Germinal center (tissue), 1 donor: ENCODE measurements around the gene NRBF2.
"Not testable (repeated sequence)": the region's sequence is repeated elsewhere in the genome, so short reads cannot be mapped to it uniquely, and the experiment has no call there.

Experiments used
- DNase-seq: peaks from one replicate; pipeline ENCODE4 v3.0.0; 2012; ENCODE audit warnings: mixed read lengths, low spot score

Gene NRBF2

DNA sequence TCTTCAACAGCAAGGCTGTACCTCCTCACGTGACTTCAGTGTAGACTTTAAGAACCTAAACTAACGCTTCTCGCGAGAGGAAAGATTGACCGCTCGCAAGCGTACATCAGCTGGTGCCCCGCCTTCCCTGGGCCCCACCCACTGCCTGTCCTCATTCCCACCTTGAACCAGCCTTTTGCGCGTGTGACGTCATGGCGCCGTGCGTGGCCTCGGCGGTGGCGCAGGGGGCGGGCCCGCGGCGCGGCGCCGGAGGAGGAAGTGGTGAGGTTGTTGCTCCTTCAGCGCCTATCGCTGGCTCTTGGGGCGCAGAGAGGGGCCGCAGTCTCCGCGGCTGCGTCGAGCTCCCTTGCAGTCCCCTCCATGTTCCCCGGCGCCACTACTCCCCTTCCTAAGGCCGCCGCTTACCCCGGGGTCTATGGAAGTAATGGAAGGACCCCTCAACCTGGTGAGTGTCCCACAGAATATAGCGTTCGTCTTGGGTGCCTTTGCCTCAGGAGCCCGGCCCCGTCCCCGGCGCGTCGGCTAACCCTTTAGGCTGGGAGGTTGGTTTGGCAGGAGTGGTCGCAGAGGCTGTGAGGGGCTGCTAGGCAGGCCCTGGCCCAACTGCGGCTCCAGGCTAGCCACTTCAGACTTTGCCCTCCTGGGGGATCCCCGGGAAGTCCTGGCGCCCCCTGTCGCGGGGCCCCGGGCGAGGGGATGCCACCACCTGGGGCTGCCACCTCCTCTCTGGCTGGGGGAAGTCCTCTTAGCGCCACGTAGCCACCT is at the start of gene NRBF2:
TSS of gene NRBF2 (plus strand) at position 273 of the 765 bp plus-strand sequence. CDS start at position 416, 143 bp downstream.
- peak; percentile 92 for DNase-seq

DNA sequence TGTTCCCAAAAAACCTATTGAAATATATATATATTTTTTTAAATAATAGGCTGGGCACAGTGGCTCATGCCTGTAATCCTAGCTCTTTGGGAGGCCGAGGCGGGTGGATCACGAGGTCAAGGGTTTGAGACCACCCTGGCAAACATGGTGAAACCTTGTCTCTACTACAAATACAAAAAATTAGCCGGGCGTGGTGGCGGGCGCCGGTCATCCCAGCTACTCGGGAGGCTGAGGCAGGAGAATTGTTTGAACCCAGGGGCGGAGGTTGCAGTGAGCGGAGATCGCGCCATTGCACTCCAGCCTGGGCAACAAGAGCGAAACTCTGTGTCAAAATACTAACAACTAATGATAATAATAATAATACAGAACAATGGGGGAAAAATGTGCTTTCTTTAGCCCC is 49.7 kb upstream of the NRBF2 start:
- DNase-seq = not testable (repeated sequence)

DNA sequence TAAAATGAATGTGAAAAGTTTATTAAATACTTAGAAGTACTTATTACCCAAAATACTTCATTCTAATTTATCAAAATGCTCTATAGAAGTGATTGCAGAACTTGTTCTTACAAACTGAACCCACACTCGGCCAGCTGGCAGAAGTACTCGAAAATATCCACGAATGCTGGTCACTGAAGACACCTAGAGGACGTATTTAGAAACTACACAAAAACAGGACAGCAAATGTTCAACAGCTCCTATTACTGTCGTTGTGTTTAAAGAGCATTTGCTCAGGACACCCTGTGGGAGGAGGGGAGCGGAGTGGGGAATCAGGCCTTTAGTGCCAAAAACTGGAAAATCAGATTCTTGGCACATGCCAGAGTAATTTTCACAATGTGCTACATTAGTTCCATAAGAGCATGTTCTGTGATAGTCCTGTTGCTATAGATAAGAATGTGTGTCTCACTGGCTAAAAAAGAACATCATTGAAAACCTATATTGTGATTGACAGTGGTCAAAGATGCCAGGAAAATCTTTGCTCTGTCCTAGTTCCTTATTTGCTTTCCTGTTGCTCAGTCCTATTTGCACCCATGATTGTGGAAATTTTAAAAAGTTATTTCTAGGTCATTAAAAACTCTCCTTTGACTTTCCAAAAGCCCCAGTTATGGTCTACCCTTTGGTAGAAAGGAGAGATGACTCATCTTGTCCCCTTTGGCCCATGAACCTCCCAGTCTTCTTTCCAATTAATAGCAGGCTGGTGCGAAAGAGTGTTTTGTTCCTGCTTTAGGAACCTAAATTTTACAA is 49.0 kb upstream of the NRBF2 start:
- peak; percentile 23 for DNase-seq

DNA sequence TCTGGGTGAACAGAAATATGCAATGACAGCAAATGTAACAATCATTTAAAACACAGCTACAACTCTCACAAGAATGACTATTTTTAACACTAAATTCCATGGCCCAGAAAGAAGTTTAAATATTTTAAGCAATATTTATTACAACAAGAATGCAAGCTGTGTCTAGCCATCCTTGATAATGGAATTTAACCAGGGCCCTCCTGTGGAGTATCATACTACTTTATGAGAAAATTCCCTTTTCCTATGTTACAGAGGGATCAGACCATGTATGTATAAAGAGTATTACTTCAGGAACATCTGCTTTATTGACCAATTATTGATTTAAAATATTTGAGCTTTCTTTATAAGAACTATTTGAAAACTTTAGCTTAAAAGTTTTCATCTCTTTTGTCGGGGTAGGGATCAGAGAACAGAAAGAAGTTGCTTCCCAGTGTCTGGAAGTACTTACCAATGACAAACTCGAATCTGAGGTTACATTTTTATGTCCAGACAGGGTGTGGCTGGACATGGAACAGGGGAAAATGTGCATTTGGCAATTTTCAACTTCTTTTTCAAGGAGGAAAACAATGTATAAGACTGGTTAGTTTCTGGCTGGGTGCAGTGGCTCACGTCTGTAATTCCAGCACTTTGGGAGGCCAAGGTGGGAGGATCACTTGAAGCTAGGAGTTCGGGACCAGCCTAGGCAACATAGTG is 48.3 kb upstream of the NRBF2 start:
- DNase-seq = no peak

DNA sequence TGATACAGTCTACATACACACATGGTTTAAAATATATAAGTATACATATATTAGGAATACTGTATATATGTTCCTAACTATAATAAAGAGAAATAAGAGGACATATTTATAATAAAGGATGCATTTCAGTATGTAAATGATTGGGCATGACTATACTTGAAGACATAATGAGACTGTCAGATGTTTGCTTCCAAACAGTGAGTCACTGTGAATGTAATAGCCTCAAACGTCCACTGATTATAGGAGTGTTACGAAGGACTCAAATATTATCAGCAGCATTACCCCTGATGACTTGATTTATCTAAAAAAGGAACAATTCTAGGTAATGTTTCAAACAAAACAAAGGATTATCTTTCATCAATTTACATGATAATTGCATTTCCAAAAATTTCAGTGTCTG is 39.9 kb upstream of the NRBF2 start:
- no peak for DNase-seq

DNA sequence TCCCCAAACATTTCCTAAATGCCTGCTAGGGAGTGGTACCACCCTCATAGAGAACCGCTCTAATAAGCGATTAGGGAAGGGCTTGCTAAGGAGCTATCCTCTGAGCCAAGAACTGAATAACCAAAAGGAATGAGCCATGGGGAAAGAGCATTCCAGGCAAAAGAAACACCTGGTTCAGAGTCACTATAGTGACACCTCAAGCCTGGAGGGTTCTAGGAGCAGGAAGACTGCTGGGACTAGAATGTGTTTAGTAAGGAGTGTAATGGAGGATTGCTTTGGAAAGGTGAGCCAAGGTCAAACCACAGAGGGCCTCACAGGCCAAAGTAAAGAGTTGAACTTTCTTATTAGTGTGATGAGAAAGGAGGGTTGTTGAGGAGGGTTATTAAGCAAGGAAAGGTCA is 38.7 kb upstream of the NRBF2 start:
- DNase-seq = no peak

DNA sequence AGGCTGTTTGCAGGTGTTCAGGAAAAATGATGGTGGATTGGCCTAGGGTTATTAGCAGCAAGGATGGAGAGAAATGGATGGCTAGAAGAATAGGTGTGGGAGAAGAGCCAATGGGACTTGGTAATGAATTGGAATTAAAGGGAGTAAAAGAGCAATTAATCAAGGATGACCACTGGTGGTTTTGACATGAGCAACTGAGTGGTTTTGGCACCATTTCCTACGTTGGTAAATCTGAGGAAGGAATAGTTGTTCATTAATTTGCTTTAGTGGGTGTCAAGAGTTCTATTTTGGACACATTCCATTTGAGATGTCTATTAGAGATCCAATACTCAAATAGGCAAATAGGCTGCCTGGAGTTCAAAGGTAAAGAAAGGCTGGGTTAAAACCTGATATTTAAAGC is 38.2 kb upstream of the NRBF2 start:
- DNase-seq = no peak

DNA sequence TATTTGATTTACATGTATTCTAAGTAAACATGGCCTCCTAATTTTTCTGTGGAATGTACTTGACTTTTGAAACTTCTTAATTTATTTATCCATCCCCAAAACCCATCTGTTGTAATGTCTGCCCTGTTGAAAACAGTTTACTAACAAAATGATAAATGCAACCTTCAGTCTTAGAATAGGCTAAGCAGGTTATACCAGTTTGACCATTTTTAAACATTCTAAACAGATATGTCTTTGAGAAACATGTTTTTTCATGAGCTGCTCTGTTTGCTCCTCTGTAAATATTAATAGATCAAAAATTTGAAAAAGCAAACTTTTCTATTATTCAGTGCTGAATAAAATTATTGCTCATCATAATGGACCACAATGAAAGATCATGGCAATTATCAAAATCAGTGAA is 33.4 kb upstream of the NRBF2 start:
- no peak for DNase-seq

DNA sequence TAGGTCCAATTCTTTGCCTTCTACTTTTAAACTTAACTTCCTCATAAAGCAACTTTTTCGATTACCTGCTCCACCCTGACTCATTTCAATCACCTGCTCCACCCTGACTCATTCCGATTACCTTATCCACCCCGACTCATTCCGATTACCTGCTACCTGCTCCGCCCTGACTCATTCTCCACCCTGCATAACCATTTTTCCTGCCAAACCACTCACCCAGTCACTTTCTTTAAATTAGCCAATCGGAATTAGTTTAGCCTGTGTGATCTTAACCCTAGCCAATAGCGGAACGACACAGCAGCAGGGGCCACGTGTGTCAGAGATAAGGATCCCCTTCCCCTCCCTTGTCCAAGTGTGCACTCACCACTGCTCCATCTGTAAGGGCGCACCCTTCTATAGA is 32.0 kb upstream of the NRBF2 start:
- DNase-seq = not testable (repeated sequence)

DNA sequence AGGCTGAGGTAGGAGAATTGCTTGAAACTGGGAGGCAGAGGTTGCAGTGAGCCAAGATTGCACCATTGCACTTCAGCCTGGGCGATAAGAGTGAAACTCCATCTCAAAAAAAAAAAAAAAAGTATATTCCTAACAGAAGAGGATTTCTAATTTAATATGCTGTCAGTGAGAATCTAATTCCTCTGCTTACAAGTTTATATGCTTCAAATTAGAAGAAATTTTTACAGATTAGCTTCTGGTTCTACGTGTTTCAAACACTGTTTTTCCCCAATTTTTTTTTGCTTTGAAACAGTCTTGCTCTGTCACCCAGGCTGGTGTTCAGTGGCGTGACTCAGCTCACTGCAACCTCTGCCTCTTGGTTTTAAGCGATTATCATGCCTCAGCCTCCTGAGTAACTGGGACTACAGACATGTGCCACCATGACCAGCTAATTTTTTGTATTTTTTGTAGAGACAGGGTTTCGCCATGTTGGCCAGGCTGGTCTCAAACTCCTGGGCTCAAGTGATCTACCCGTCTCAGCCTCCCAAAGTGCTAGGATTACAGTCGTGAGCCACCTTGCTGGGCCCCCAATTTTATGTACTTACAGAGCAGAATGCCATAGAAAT is 30.7 kb upstream of the NRBF2 start:
- DNase-seq = not testable (repeated sequence)

DNA sequence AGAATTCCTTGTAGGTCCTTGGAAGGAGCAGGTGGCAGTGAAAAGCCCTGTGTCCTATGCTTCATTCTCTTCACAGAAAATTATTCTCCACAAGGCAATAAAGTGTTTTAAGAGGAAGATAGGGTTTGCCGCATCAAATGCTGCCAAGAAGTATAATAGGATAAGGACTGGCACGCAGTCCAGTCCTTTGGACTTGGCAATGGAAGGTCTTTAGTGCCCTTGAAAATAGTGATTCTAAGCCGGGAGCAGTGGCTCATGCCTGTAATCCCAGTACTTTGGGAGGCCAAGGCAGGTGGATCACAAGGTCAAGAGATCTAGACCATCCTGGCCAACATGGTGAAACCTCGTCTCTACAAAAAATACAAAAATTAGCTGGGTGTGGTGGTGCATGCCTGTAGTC is 29.9 kb upstream of the NRBF2 start:
- not testable (repeated sequence) for DNase-seq

DNA sequence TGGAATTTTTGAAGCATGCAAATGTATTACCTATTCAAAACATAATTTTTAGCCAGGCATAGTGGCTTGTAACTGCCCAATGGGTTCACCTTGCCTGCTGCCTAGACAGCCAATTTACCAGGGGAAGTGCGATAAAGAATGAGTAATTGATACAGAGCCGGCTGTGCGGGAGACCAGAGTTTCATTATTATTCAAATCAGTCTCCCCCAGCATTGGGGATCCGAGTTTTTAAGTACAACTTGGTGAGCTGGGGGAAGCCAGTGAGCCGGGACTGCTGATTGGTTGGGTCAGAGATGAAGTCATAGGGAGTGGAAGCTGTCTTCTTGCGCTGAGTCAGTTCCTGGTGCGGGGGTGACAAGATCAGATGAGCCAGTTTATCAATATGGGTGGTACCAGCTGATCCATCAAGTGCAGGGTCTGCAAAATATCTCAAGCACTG is 29.1 kb upstream of the NRBF2 start:
- DNase-seq = no peak

DNA sequence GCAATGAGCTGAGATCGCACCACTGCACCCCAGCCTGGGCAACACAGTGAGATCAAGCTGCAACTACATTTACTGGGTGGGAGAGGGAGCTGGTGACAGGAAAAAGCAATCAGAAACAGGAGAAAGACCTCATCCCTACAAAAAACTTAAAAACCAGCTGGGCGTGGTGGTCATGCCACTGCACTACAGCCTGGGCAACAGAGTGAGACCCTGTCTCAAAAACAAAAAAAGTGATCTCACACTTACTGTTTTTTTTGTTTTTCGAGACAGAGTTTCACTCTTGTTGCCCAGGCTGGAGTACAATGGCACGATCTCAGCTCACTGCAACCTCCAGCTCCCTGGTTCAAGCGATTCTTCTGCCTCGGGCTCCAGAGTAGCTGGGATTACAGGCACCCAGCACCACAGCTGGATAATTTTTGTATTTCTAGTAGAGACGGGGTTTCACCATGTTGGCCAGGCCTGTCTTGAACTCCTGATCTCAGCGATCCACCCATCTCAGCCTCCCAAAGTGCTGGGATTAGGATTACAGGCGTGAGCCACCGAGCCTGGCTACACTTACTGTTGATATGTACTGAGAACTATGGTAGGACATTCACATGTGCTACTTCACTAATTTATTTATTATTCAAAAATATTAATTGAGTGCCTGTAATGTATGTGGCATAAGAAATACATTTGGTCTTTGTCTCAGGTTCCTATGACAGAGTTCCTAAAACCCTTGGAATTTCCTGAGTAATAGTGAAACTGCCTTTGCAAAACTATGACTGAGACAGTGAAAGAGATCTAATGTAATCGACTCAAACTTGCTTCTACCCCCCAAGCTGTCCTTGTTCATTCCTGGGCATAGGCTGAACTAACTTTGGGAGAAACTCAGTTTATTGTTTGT is 27.7 kb upstream of the NRBF2 start:
- no peak for DNase-seq

DNA sequence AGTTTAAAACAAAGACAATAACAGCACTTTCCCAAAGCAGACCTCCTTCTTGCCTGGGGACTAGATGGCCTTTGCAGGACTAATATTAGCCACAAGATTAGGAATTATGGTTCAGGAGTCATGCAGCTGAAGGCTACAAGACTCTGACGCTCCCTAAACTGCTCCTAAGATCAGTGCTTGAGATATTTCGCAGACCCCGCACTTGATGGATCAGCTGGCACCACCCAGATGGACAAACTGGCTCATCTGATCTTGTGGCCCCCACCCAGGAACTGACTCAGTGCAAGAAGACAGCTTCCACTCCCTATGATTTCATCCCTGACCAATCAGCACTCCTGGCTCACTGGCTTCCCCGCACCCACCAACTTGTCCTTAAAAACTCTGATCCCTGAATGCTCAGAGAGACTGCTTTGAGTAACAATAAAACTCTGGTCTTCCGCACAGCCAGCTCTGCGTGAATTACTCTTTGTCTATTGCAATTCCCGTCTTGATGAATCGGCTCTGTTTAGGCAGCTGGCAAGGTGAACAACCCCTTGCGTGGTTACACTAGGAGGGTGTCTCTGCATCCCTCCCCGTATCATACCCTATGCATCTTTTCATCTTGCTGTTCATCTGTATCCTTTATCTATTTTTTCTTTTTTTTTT is 26.9 kb upstream of the NRBF2 start:
- DNase-seq = no peak

DNA sequence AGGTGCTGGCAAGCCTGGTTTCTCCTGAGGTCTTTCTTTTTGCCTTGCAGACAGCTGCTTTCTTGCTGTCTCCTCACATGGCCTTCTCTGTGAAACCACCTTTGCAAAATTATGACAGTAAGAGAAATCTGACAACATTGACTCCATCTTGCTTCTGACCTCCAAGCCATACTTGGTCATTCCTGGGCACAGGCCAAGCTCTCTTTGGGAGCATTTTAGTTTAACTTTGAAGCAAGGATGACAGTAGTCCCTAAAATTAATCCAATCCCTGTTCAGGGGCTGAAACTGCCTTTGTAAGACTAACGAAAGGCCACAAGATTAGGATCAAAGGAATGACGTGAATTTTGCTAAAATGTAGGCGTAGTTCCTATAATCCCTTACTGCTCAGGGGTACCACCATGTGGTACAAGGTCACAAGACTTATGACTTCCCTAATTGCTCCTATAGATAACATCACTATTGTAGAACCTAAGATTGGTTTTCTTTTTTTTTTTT is 25.1 kb upstream of the NRBF2 start:
- no peak for DNase-seq

DNA sequence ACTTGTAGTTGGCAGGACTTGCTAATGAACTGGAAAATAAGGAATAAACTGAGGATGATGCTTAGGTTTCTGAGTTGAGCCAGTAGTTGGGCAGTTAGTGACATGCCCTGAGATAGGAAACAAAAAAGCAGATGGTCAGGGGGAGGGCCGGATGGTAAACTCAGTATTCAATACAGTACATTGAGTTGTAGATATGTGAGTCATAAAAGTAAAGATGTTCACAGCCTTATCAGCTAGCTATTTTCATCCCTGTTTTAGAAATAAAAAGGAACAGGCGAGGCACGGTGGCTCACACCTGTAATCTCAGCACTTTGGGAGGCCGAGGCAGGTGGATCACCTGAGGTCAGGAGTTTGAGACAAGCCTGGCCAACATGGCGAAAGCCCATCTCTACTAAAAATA is 22.2 kb upstream of the NRBF2 start:
- DNase-seq = no peak

DNA sequence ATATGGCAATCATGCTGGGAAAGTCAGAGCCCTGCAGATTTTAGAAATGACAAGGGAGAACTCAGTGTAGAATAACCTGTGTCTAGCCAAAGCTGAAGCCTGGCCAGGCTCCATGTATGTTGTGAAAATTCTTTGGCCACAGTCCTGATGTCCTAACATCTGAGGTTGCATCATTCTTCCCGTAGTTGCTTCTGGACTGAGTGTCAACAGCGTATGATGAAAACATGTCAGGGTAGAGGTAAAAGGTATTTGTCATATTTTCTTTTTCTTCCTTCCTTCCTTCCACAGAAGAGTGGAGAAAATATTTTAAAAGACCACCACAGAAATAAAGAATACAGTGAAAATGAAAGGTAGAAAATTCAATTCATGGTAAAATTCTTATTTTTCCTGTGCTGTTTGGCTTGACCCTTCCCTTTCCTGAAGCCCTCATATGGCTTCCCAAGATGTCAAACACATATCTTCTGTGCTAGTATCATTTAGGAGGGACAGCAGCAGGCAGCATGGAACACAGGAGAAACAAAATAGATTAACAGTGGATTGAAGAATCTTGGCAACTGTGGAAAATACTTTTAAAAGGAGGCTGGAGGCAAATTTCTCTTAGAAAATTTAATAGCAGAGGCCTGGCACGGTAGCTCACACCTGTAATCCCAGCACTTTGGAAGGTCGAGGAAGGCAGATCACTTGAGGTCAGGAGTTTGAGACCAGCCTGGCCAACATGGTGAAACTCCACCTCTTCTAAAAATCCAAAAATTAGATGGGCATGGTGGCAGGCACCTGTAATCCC is 18.9 kb upstream of the NRBF2 start:
- DNase-seq = no peak

DNA sequence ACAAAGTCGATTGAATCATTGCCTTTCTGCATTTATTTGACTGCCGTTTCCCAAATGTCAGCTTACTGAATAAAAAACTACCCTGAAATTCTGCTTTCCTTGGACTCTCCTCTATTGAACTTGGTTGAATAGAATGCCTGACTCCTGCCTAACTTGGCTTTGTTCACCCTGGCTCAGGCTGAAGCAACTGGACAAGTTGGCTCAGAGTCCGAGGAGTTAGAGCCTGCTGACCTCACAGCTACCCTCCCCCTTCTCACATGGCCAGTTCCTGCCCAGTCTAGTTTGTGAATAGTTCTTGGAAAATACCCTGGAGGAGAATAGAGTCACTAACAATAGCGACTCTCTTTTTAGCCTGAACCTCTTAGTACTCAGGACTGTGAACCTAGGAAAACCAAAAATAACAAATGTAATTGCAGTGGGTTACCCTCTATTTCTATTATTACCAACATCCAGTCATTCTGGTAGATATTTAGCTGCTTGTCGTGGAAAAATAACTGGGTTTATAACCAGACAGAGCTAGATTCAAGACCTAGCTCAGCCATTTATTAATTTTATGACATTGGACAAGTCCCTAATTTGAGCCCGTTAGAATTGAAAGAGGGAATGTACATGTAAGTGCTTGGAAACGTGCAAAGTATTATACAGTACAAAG is 17.3 kb upstream of the NRBF2 start:
- no peak for DNase-seq

DNA sequence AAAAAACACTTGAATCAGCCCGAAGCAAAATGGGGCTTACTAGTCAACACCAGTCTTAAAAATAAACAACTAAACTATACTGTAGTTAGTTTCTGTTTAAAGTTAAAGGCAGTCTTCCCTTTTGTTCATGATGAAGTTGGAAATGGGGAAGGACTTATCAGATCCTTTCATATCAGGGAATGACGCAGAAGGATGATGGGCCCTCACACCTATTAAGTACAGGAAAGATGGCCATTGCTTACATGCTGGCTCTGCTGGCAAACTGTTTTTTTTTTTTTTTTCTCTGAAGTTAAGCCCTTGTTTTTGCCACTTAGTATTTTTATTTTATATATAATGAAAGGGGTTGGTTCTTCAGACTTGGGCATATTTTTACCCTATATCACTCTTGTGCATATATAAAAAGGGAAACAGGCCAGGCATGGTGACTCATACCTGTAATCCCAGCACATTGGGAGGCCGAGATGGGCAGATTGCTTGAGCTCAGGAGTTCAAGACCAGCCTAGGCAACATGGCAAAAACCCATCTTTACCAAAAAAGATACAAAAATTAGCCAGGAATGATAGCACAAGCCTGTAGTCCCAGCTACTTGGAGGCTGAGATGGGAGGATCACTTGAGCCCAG is 16.6 kb upstream of the NRBF2 start:
- DNase-seq = no peak
